Parathyroid adenoma (tissue), 2 donors: Measurements from ENCODE around the gene NPIPB6.
"Not testable (repeated sequence)": the region's sequence is repeated elsewhere in the genome, so short reads cannot be mapped to it uniquely, and the experiment has no call there.

ENCODE experiments used
- H2AFZ ChIP-seq: fragments of 300-600 bp; sonication (generic); one replicate; pipeline ENCODE4 v1.7.0; 2017; ENCODE audit warnings: antibody characterized with exemption, mild to moderate bottlenecking
- H3K27ac ChIP-seq: fragments of 300-600 bp; sonication (generic); one replicate; pipeline ENCODE4 v1.7.0; 2017
- H3K27me3 ChIP-seq: fragments of 300-600 bp; sonication (generic); one replicate; pipeline ENCODE4 v1.7.0; 2017; ENCODE audit warnings: low read length; ENCODE audit not compliant: control insufficient read depth, insufficient read depth
- H3K36me3 ChIP-seq: fragments of 300-600 bp; sonication (generic); one replicate; pipeline ENCODE4 v1.7.0; 2017; ENCODE audit warnings: low read length; ENCODE audit not compliant: control insufficient read depth, insufficient read depth
- H3K4me1 ChIP-seq: fragments of 300-600 bp; sonication (generic); one replicate; pipeline ENCODE4 v1.7.0; 2017; ENCODE audit warnings: control low read depth
- H3K4me2 ChIP-seq: fragments of 300-600 bp; sonication (generic); one replicate; pipeline ENCODE4 v1.7.0; 2017; ENCODE audit warnings: low read length
- H3K4me3 ChIP-seq: fragments of 300-600 bp; sonication (generic); one replicate; pipeline ENCODE4 v1.7.0; 2017; ENCODE audit warnings: low read depth, low read length
- H3K79me2 ChIP-seq: fragments of 300-600 bp; sonication (generic); one replicate; pipeline ENCODE4 v1.7.0; 2017; ENCODE audit warnings: control low read depth
- H3K9ac ChIP-seq: fragments of 300-600 bp; sonication (generic); one replicate; pipeline ENCODE4 v1.7.0; 2017; ENCODE audit warnings: mild to moderate bottlenecking
- H3K9me3 ChIP-seq: fragments of 300-600 bp; sonication (generic); one replicate; pipeline ENCODE4 v1.7.0; 2017; ENCODE audit warnings: low read length; ENCODE audit not compliant: control insufficient read depth
- TF ChIP-seq, protein P1 (sequence below): fragments of 300-600 bp; sonication (generic); IDR thresholded peaks from one replicate; pipeline ENCODE4 v1.7.0; 2017; ENCODE audit warnings: antibody characterized with exemption, mild to moderate bottlenecking
- donor health status: primary hyperparathyroidism.

Gene NPIPB6

DNA sequence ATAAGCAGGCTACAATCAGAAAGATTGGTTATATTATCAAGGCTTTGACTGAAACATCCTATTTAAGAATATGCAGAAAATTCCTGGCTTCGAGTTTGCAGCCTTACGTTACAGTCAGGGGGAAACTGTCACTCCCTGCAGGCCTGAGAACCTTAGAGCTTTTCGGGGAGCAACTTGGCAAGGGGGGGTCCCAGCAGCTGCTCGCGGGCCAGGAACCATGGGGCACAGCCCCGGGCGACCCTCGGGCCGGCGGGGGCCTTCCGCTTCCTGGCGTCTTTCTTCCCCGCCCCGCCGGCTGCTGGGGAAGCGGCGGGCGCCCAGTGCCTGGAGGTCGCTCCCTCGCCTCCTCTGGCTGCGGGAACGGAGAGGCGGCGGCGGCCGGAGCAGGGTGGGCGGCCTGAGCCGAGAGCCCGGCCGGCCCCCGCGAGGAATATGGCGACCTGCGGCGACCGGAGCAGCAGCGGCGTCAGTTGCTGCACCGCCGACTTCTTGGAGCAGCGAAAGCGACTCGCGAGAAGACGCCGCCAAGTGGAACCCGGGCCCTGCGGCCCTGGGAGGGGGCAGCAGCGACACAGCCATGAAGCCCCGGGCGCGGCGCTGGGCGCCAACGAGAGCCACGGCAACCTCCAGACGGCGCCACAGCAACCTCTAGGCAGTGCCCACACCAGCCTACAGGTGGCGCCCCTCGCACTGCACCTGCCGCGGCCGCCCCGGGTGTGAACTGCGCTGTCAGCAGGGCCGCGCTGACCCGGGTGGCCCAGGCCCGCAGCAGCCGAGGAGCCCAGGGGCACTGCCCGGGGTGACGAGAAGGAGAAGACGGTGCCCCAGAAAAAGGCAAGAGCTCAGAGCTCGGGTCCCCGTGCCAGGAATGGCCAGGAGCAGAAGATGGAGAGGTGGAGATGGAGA lies 1.2 kb upstream of the NPIPB6 start:
- H3K27me3 ChIP-seq, H3K36me3 ChIP-seq, H3K4me3 ChIP-seq, H3K27ac ChIP-seq, H3K4me1 ChIP-seq, H3K79me2 ChIP-seq, H3K4me2 ChIP-seq, H3K9me3 ChIP-seq, H3K9ac ChIP-seq: not testable (repeated sequence)
- H2AFZ ChIP-seq: peak overlapping the region; percentile 42
- TF ChIP-seq, protein P1, sequence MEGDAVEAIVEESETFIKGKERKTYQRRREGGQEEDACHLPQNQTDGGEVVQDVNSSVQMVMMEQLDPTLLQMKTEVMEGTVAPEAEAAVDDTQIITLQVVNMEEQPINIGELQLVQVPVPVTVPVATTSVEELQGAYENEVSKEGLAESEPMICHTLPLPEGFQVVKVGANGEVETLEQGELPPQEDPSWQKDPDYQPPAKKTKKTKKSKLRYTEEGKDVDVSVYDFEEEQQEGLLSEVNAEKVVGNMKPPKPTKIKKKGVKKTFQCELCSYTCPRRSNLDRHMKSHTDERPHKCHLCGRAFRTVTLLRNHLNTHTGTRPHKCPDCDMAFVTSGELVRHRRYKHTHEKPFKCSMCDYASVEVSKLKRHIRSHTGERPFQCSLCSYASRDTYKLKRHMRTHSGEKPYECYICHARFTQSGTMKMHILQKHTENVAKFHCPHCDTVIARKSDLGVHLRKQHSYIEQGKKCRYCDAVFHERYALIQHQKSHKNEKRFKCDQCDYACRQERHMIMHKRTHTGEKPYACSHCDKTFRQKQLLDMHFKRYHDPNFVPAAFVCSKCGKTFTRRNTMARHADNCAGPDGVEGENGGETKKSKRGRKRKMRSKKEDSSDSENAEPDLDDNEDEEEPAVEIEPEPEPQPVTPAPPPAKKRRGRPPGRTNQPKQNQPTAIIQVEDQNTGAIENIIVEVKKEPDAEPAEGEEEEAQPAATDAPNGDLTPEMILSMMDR: peak; percentile 15

DNA sequence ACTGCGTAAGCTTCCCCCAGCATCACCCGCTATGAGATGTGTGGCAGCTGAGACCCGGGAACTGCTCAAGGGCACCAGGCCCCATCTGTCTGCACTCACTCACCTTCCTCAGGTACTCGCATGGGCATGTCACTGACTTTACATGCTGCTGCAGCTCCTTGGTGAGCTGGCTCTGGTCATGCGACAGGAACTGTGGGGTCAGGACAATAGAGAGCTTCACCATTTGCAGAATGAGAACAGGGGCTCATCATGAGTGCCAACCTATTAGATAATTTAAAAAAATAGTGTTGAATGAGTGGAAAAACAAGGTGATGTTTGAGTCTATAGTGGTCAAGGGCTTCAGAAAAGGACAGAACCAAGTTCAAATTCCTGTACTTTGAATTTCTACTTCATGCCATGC lies 708 bp downstream of the NPIPB6 start:
- not testable (repeated sequence) for H3K9ac ChIP-seq

DNA sequence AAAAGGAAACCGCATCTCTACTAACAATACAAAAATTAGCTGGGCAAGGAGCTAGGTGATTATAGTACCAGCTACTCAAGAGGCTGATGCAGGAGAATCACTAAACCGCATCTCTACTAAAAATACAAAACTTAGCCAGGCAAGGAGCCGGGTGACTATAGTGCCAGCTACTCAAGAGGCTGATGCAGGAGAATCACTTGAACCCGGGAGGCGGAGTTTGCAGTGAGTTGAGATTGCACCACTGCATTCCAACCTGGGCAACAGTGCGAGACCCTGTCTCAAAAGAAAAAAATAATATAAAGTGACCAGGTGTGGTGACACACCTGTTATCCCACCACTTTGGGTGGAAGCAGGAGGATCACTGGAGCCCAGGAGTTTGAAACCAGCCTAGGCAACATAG lies 25.1 kb downstream of the NPIPB6 start:
- H3K27me3 ChIP-seq: not testable (repeated sequence)

More for the DNA sequence above, 708 bp downstream of the NPIPB6 start:
- not testable (repeated sequence) for H2AFZ ChIP-seq, H3K4me2 ChIP-seq, H3K79me2 ChIP-seq, H3K4me3 ChIP-seq, H3K9me3 ChIP-seq, H3K36me3 ChIP-seq, H3K27ac ChIP-seq, H3K4me1 ChIP-seq, H3K27me3 ChIP-seq

DNA sequence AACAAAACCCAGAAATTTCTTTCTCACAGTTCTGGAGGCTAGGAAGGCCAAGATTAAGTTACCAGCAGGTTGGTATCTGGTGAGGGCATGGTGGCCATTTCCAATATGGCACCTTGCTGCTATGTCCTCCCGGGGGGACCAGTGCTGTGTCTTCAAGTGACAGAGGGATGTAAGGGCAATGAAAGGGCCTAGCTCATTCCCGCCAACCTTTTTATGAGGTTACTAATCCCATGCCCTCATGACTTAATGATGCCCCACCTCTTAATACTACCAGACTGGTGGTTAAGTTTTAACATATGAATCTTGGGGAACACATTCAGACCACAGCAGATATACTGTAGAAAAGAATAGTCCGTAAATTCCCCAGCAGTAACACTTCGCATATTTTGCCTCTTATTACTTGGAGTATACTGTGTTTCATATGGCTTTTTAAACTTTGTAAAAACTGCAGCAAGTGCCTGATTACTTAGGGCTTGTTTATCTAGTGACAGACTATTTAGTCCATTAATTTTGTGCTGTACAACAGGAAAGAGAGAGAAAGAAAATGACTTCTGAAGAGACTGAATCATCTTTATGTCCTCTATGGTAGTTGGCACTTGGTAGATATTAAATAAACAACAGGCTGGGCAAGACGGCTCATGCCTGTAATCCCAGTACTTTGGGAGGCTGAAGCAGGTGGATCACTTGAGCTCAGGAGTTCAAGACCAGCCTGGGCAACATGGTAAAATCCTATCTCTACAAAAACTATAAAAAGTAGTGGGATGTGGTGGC lies 26.2 kb downstream of the NPIPB6 start:
- not testable (repeated sequence) for H3K9me3 ChIP-seq, H3K79me2 ChIP-seq, H3K27me3 ChIP-seq, H2AFZ ChIP-seq, H3K4me2 ChIP-seq, H3K4me3 ChIP-seq, H3K36me3 ChIP-seq, H3K9ac ChIP-seq, H3K27ac ChIP-seq, H3K4me1 ChIP-seq

More for the DNA sequence above, 25.1 kb downstream of the NPIPB6 start:
- H3K36me3 ChIP-seq, H3K4me2 ChIP-seq, H3K4me1 ChIP-seq, H3K79me2 ChIP-seq, H3K9me3 ChIP-seq, H2AFZ ChIP-seq, H3K4me3 ChIP-seq, H3K27ac ChIP-seq, H3K9ac ChIP-seq: not testable (repeated sequence)

DNA sequence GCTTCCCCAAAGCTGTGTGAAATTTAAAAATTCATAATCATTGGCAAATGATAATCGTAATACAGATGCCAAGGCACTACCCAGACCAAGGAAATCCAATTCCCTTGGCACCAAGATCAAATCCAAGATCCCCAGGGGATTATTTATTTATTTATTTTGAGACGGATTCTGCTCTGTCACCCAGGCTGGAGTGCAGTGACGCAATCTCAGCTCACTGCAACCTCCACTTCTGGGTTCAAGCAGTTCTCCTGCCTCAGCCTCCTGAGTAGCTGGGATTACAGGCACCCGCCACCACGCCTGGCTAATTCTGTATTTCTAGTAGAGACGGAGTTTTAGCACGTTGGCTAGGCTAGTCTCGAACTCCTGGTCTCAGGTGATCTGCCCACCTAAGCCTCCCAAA lies 27.6 kb downstream of the NPIPB6 start:
- not testable (repeated sequence) for H3K79me2 ChIP-seq, H2AFZ ChIP-seq, H3K9me3 ChIP-seq, H3K4me1 ChIP-seq, H3K9ac ChIP-seq, H3K27me3 ChIP-seq, H3K36me3 ChIP-seq, H3K27ac ChIP-seq, H3K4me2 ChIP-seq, H3K4me3 ChIP-seq

DNA sequence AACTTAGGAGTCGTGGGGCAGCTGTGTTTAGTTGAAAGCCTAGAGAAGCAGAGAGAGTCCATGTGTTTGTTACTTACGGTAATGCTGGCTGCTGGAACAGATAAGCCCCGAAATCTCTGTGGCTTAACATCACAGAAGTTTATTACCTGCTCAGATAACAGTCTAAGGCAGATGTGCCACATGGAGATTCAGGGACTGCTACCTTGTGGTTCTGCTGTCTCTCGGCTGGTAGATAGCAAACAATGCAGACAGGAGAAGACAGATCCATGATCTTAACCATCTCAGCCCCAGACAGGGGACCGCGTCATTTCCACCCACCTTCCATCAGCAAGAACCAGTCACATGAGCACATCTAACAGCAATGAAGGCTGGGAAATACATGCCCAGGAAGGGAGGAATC lies 30.7 kb downstream of the NPIPB6 start:
- not testable (repeated sequence) for H3K27ac ChIP-seq, H3K79me2 ChIP-seq, H3K9ac ChIP-seq, H3K4me1 ChIP-seq, H3K9me3 ChIP-seq, H3K36me3 ChIP-seq, H3K27me3 ChIP-seq, H3K4me3 ChIP-seq, H3K4me2 ChIP-seq, H2AFZ ChIP-seq

DNA sequence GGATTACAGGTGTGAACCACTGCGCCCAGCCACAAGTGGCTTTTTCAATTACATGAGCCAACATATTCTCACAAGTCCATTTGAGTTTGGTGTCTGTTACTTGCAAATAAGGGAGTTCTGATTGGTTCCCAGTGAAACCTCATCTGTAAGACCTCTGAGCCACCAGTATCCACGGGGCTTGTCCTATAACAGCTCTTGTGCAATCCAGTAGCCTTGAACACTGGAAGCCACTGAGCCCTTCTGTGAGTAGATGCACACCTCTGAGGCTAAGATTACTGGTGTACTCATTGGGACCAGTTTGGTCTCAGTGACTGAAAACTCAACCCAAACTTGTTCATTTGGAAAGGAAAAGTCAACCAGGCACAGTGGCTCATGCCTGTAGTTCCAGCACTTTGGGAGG lies 32.3 kb downstream of the NPIPB6 start:
- not testable (repeated sequence) for H3K27me3 ChIP-seq, H3K9ac ChIP-seq, H3K4me2 ChIP-seq, H3K79me2 ChIP-seq, H3K4me1 ChIP-seq, H3K9me3 ChIP-seq, H3K27ac ChIP-seq, H3K36me3 ChIP-seq, H3K4me3 ChIP-seq, H2AFZ ChIP-seq

DNA sequence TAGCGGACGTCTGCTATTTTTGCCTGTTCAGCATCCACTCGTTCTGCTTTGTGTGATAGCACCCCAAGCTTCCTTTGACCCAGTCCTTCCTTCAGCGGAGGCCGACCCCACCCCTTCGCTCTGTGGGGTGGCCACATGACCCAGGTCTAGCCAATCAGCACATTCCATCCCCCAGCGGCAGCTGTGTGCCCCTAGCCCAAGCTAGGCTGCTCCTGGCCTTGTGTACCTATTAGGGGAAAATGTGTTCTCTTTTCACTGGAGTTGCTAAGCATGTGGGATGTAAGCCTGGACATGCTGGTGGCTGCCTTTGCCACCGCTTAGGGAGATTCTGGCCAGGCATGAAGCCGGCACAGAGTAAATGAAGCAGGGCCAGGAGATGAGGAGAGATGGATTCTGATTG lies 33.1 kb downstream of the NPIPB6 start:
- H3K4me2 ChIP-seq, H3K27me3 ChIP-seq, H3K4me1 ChIP-seq, H3K9ac ChIP-seq, H3K79me2 ChIP-seq, H2AFZ ChIP-seq, H3K27ac ChIP-seq, H3K4me3 ChIP-seq, H3K36me3 ChIP-seq, H3K9me3 ChIP-seq: not testable (repeated sequence)
